ENCODE data around the gene PCDHA7. TPM values are rescaled to one million over a fixed set of nuclear protein-coding genes. Genes with fewer than 3 reads are reported as not detected.

Gene PCDHA7
- total RNA-seq, 1 experiment from 2014 or later: 2.7 TPM

GRCh38 chr5:140882591-140882899 is 48.5 kb downstream of the PCDHA7 start:
- peak; percentile 70 for ATAC-seq
- CTCF ChIA-PET: interaction anchor here (0.7 to 7.5 kb wide), 18 partner anchors 10 to 300 kb away, joined by 3 to 77 read pairs (median 4); partner anchors contain the start of genes PCDHA10, PCDHA11, PCDHA4 and PCDHAC1
- peak overlapping the region; percentile 58; the same call in 1 of the 2 replicates for H3K27ac Mint-ChIP-seq
- POLR2A ChIA-PET: interaction anchor here (0.8 to 1.3 kb wide), 2 partner anchors 122 to 157 kb away, joined by 3 to 5 read pairs; no protein-coding TSS in a partner anchor
- H3K9me3 Mint-ChIP-seq: no peaks in the 10 kb centered on the region
- H3K4me3 Mint-ChIP-seq: peak overlapping the region; percentile 83
- DNase-seq (ENCODE audit: low spot score): peak; percentile 69
- no peaks in the 10 kb centered on the region; the same call in 1 of the 2 replicates for H3K36me3 Mint-ChIP-seq
- H3K4me1 Mint-ChIP-seq: peaks cover 16% of the 10 kb centered on the region; the same call in 1 of the 2 replicates
- H3K27me3 Mint-ChIP-seq (ENCODE audit: low read depth): no peaks in the 10 kb centered on the region
- TF ChIP-seq FOXK1 (CRISPR knock-in tag; IDR thresholded peaks at IDR 0.05) (no peak), CTCF (IDR thresholded peaks at IDR 0.05) (peak; percentile 21; the same call in 1 of the 2 replicates)

- H3K27me3 Mint-ChIP-seq (ENCODE audit: low read depth): no peaks in the 10 kb centered on the region
Observed at GRCh38 chr5:140883373-140883772, 49.3 kb downstream of the PCDHA7 start.

More at GRCh38 chr5:140883373-140883772, 49.3 kb downstream of the PCDHA7 start:
- DNase-seq (ENCODE audit: low spot score) (no peak), ATAC-seq (no peak)
- Mint-ChIP-seq H3K27ac (no peak overlapping the region), H3K9me3 (no peaks in the 10 kb centered on the region), H3K4me1 (peaks cover 16% of the 10 kb centered on the region; the same call in 1 of the 2 replicates), H3K4me3 (no peak overlapping the region), H3K36me3 (no peaks in the 10 kb centered on the region; the same call in 1 of the 2 replicates)
- CTCF ChIA-PET: interaction anchor here (1.2 to 7.5 kb wide), 11 partner anchors 9 to 166 kb away, joined by 3 to 77 read pairs (median 6); partner anchors contain the start of genes PCDHA10, PCDHA11, PCDHA4 and PCDHAC1
- POLR2A ChIA-PET: no interaction called here
- TF ChIP-seq ESRRA (CRISPR knock-in tag; IDR thresholded peaks at IDR 0.05; ENCODE audit: borderline replicate concordance) (no peak), FOXK1 (CRISPR knock-in tag; IDR thresholded peaks at IDR 0.05) (no peak), ELF4 (CRISPR knock-in tag; IDR thresholded peaks at IDR 0.05; ENCODE audit: low read depth) (no peak), IRF1 (CRISPR knock-in tag; IDR thresholded peaks at IDR 0.05) (no peak), SOX15 (CRISPR knock-in tag; IDR thresholded peaks at IDR 0.05) (no peak), CREM (CRISPR knock-in tag; IDR thresholded peaks at IDR 0.05) (no peak), ARID4B (CRISPR knock-in tag; IDR thresholded peaks at IDR 0.05; ENCODE audit: borderline replicate concordance) (no peak), ATF1 (CRISPR knock-in tag; IDR thresholded peaks at IDR 0.05) (no peak), IRF2 (CRISPR knock-in tag; IDR thresholded peaks at IDR 0.05; ENCODE audit: borderline replicate concordance, low read depth) (no peak), TP53 (CRISPR knock-in tag; IDR thresholded peaks at IDR 0.05) (no peak), ZNF263 (CRISPR knock-in tag; IDR thresholded peaks at IDR 0.05; ENCODE audit: low read depth) (no peak), SMAD4 (CRISPR knock-in tag; IDR thresholded peaks at IDR 0.05) (no peak), STAT6 (CRISPR knock-in tag; conservative IDR thresholded peaks at IDR 0.05; ENCODE audit: low read depth) (no peak), RORB (CRISPR knock-in tag; IDR thresholded peaks at IDR 0.05) (no peak), E2F1 (CRISPR knock-in tag; IDR thresholded peaks at IDR 0.05) (no peak), PREB (CRISPR knock-in tag; IDR thresholded peaks at IDR 0.05; ENCODE audit: borderline replicate concordance) (no peak), KAT7 (CRISPR knock-in tag; IDR thresholded peaks at IDR 0.05; ENCODE audit: borderline replicate concordance) (no peak), CBFB (CRISPR knock-in tag; IDR thresholded peaks at IDR 0.05; ENCODE audit: low read depth) (no peak)

Measured in WTC11 (cell line).